IMR-90 (cell line): ENCODE measurements around the gene PLCB2.

Experiments used
- MAFK ChIP-seq: IDR thresholded peaks from 2 replicates; pipeline ENCODE4 v1.6.1; 2012; ENCODE audit warnings: low read depth, low read length, improper control_type of control experiment
- RAD21 ChIP-seq: IDR thresholded peaks from 2 replicates; pipeline ENCODE4 v1.6.1; 2012; ENCODE audit warnings: low read length, improper control_type of control experiment

- TF ChIP-seq MAFK (no peak), RAD21 (no peak)
Observed at GRCh38 chr15:40242213-40242599, 65.5 kb downstream of the PLCB2 start.
